Hematopoietic multipotent progenitor cell treated with erythropoietin and hydrocortisone succinate and interleukin-3 and kit ligand, for 17 days (in vitro differentiated cells): ENCODE data around the gene FOCAD.
"Not testable (repeated sequence)": the region's sequence is repeated elsewhere in the genome, so short reads cannot be mapped to it uniquely, and the experiment has no call there.

Experiments used
- DNase-seq: peaks from one replicate; pipeline ENCODE4 v3.0.0-alpha.2; 2015; ENCODE audit warnings: low spot score

FOCAD gene

DNA sequence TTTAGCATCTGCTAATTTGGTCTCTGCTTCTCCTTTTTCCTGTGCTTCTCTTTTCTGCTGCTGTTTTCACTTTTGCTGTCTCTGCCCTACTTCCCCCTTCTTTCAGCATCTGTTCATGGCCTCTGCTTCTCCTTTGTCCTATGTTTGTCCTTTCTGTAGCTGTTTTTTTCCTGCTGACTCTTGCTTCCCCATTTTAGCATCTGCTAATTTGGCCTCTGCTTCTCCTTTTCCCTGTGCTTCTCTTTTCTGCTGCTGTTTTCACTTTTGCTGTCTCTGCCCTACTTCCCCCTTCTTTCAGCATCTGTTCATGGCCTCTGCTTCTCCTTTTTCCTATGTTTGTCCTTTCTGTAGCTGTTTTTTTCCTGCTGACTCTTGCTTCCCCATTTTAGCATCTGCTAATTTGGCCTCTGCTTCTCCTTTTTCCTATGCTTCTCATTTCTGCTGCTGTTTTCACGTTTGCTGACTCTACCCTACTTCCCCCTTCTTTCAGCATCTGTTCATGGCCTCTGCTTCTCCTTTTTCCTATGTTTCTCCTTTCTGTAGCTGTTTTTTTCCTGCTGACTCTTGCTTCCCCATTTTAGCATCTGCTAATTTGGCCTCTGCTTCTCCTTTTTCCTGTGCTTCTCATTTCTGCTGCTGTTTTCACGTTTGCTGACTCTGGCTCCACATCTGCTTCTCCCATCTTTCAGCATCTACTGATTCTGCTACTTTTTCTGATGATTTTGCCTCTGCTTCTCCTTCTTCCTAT, 290.3 kb downstream of the FOCAD start:
- DNase-seq: not testable (repeated sequence)

DNA sequence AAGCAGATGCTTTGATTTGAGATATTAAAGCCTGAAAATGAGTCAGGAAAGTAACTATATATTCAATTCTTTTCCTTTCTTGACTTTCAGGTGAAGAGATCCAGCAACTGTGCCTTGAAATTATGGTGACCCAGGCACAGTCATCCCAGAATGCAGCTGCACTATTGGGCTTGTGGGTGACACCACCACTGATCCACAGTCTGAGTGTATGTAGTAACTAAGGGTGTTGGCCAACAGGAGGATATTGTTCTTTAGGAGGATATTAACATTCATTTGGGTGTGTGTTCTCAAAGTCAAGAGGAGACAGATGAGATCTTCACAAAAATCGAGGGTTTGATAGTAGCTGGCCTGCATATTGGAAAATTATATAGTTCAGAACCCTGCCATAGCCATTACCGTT, 294.2 kb downstream of the FOCAD start:
- no peak for DNase-seq

DNA sequence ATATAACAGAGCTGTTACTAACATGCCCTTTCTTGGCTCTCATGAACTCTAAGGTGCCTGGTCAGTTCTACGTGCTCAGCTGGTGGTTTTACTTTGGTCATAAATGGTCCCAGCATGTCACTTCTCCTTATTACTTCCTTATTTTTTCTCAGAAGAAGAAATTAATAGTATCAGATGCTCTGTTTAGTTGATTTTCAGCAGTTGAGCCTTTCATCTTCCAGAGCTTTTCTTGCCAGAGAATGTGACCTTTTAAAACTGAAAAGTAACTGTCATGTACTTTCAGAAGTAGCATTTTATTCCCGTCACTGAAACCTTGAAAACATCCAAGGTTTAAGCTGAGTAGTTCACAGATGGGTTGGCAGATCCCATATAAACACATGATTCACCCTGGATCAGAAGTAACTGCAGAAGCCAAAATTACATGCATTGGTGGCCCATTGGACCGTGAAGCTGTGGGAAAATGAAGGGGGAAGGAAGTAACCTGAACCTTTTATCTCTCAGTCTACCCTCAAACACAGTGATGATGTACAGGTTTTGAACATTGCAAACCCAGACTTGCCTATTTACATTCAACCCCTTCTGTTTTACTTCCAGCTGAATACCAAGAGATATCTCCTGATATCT, 296.9 kb downstream of the FOCAD start:
- DNase-seq: no peak

DNA sequence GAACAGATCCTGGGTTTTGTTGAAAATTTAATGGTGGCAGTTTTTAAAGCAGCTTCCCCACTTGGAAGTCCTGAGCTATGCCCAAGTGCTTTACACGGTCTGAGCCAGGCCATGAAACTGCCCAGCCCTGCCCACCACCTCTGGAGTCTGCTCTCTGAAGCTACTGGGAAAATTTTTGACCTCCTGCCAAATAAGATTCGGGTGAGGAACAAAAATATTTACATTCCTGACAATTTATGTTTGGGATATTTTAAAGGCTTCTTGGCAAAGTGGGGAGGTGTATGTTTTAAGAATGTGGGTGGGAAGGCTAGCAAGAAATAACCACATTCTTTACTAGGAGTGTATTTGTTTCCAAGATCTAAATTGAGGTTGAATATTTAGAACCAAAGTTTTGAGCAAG, 297.4 kb downstream of the FOCAD start:
- DNase-seq: no peak

DNA sequence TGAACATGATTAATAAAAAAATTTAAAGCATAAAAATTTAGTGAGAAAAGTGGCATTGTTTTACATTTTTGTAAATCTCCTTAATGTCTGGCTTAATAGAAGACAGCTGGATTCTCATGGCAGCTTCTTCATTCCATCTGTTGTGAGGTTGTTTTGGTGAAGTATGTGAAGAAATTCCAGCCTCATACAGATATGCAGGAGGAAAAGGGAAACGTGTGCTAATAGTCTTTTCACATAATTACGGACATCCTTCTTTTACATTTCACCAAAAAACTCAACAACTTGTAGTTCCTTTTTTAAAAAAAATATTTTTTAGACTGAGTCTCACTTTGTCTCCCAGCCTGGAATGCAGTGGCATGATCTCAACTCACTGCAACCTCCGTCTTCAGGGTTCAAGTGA, 300.4 kb downstream of the FOCAD start:
- DNase-seq: no peak

DNA sequence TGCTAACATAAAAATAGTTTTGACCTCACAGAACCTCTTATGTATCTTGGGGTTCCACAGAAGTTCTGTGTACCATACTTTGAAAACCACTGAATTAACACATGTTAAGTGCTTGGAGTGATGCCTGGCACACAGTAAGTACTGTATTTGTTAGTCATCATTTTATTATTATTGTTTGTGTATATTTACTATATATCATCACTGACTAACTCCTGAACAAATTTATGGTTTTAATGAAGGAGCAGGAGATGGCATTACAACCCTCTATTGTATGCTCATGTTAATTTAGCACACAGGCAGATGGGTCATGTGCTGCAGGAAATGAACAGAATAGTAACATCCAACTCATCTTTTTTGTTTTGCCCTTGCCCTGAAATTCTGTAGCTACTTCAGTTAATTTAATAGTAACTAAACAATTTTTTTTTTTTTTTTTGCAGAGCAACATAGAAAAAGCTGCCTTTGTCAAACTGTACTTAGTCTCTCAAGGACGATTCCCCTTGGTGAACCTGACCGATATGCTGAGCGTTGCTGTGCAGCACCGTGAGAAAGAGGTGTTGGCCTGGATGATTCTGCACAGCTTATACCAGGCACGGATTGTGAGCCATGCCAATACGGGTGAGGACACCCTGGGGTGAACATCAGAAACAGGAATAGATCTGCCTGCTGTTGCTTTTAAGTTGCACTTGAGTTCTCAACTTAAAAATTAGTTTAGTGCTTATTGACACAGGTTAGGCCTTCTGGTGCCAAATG, 302.0 kb downstream of the FOCAD start:
- DNase-seq: no peak

DNA sequence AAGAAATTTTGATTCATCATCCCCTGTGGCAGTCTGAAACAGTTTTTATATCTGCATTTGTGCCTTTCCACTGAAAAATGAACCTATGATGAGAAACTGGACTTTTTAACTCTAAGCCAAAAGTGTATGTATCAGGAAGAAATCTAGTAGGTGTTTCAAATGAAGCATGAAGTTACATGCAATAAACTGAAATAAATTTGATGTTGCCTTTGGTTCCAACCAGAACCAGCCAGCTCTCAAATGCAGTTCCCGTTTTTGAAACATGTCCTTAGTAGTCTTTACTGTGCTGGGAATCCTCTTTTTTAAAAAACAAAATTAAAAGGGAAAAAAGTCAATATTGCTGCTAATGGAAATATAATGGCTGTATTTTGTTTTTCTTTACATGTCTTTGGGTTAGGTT, 303.5 kb downstream of the FOCAD start:
- DNase-seq: no peak

DNA sequence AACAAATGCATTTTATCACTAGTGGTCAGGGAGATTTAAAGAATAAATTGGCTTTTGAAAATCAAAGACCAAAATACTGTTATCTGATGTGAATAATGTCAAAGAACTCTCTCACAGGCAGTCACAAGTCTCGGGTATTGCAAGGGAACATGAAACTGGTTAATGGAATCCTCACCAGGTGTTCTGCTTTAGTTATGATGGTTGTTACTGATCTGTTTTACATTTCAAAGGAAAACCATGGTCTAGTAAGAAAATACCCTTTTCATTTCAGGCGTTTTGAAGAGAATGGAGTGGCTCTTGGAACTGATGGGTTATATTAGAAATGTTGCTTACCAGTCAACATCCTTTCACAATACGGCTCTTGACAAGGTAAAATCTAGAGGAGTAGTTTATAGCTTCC, 304.0 kb downstream of the FOCAD start:
- no peak for DNase-seq

DNA sequence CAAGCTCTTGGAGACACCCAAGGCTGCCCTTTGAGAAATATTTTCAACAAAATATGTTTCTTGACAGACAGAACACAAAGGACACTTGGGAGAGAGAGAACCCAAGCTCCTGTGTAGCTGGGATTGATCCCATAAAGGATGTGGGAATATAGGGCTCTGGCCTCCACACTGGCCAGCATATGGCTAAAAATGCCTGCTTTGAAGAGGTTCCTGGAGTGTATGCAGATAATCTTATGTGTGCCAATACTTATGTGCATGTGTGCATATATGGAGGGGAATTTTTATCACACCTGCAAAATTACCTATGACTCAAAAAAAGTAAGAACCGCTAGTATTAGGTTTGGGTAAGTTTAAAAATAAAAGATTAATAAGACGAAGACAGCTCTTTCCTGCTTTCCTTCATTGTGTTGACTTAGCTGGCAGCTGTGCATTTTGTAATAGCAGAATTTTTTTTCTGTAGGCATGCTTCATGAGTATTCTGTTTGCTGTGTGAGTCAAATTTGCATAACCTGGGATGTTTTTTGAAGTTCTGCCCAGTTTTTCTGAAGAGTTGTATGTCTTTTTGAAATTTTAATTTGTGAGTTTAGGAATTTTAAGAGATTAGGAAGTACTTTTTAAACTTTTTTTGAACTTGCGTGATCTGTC, 304.7 kb downstream of the FOCAD start:
- DNase-seq: no peak

DNA sequence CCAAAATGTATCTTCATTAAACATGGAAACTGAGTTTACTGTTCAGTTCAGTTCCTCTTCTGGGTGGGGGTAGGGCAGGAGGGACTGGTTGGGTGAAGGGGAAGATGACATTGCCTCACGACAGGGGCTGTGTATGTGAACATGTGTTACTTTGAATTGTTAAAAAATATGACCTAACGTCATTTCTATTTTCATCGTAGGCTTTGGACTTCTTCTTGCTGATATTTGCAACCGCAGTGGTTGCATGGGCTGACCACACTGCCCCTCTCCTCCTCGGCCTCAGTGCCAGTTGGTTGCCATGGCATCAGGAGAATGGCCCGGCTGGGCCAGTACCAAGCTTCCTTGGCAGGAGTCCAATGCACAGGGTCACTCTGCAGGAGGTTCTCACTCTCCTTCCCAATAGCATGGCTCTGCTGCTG, 305.9 kb downstream of the FOCAD start:
- DNase-seq: no peak

DNA sequence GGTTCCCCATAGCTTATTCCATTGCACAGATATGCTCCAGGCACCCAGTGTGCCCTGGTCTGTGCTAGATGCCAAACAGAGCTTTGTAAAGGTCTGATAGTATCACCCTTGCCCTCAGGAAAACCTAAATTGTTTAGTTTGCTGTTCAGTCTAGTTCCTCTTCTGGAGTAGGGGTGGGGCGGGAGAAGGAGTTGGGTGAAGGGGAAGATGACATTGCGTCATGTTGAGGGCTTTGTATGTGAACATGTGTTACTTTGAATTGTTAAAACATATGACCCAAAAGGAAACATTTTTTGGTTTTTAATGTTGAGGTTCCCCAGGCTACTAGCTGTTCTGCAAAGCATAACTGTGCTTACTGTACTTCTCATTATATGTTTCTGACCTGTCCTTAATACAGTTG, 306.8 kb downstream of the FOCAD start:
- DNase-seq: no peak

DNA sequence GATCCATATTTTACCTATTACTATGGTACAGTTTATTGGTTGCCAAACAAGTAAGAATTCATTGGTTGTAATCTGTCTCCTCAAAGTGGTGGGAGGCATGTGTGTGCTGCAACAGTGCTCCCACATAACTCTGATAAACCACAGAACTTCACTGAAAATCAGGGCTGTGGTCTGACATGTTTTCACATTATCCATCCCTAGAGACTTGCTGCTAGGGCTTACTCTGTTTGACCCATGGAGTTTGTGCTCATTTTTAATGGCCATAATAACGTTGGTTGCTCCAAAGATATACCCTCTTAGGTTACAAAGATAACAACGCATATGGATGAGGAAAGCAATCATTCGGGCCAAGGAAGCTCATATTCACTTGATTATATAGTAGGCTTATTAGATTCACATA, 310.4 kb downstream of the FOCAD start:
- DNase-seq: no peak

DNA sequence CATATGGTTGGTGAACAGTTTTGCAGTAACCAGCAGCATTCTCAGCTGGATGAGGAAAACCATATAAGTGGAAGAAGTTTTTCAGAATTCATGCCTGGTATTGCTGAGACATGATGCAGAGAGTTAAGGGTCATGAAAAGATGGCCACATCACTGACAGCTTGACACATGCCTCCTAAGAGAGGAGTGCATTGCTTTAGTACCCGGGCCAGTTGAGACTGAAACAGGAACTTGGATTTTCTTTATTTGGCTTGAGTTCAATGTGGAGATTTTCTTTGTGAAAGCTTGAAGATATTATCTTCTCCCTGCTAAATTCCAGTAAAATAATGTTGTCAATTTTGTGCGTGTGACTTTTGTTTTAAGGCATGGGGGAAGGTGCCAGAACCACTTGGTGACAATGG, 311.6 kb downstream of the FOCAD start:
- no peak for DNase-seq

DNA sequence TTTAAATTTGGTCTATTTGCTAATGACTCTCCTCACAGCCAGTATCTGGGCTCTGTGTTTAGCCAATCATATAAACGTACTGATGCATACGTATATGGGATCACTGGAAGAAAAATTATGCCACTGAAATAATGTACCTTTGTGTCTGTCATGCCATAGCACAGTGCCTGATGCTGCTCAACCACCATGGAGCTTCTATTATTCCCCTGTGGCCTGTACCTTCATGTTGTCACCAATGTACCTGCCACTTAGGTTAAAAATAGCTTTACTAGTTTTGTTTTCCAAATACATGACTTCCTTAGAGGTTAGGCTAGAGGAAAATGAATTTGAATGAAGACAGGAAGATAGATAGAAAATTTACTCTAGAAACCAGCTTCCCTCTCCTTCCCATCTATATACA, 312.8 kb downstream of the FOCAD start:
- no peak for DNase-seq

DNA sequence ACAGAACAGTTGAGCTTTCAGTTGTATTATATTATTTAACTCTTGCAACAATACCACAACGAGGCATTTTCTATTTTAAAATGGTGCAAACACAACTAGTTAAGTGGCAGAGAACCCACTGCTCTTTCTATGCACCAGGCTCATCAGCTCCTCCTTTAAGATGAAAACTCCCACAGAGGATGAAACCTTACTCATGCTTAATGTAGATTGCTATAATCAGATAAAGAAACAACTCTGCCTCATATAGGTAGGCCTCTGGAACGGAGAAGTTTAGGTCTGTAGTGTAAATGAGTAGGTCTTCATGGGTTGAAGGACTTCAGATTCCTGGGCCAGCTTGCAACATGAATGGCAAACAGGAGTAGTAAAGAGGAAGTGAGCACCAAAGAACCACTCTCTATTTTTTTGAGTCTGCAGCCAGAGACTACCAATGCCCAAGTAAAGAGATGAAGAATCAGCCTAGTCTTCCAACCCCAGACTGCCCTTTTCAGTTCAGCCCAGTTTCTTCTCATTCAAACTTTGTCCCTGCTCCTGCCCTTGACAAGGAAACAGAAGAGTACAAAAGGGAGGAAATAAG, 313.5 kb downstream of the FOCAD start:
- DNase-seq: no peak

DNA sequence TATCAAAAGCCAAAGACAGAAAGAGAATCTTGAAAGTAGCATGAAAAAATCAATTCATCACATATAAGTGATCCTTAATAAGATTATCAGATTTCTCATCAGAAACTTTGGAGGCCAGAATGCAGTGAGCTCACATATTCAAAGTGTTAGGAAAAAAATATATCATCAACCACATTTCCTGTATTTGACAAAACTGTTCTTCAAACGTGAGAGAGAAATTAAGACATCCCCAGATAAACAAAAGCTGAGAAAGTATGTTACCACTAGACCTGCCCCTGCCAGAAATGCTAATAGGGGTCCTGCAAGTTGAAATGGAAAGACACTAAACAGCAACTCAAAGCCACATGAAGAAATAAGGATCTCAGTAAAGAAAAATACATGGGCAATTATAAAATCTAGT, 317.5 kb downstream of the FOCAD start:
- no peak for DNase-seq

DNA sequence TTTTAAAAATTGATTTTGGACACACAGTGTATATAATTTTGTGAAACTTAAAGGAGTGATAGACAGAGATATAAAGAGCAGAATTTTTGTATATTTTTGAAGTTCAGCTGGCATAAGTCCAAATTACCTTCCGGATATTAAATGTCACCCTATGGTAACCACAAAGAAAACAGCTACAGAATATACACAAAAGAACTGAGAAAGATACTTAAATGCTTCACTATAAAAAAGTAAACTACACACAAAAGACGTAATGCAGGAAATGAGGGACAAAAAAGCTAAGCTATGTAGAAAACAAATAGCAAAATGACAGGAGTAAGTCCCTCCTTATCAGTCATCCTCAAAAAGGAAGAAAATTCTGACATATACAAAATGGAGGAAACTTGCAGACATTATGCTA, 318.0 kb downstream of the FOCAD start:
- no peak for DNase-seq

DNA sequence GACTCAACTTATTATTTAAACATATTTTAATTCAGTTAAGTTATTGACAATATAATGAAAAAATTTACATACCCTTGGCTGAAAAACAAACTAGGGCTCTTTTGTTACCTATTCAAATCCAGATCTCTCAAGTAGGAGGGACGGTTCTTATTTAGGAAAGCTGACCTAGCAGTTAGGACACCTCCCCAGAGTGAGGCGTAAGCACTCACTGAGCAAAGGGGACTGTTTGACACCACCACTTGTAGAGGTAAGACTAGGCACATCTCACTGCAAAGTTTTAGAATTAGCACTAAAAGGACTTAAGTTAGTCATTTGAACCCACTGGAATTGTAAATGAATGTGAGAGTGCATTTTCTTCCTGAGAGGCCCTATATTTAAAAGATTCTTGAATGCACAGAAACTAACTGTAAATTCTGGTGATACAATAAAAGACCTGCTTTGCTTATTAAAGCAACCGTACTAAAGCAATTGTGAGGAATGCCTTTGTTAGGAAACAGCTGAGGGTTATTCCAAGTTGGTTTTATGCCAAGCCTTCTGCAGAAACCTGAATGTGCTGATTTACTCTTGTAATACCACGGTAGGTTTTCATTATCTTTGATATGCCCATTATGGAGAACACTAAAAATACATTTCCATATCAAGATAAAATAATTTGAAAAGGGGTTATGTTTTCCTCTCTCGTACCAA, 331.2 kb downstream of the FOCAD start:
- DNase-seq: no peak

DNA sequence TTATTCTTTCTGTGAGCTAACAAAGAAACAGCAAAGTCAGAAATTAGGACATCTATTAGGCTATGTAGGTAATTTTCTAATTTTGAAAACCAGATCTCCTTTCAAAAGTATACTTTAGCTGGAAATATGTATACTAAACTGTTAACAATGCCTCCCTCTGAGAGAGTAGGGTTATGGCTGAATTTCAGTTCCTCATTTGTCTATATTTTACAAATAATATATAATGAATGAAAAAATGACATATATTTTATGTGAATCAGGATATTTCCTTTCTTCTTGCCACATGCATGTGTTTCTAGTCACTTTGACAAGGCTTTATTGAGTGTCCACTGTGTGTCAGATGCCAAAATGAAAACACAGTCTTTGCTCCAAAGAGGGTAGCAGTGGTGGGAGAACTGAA, 331.9 kb downstream of the FOCAD start:
- no peak for DNase-seq

DNA sequence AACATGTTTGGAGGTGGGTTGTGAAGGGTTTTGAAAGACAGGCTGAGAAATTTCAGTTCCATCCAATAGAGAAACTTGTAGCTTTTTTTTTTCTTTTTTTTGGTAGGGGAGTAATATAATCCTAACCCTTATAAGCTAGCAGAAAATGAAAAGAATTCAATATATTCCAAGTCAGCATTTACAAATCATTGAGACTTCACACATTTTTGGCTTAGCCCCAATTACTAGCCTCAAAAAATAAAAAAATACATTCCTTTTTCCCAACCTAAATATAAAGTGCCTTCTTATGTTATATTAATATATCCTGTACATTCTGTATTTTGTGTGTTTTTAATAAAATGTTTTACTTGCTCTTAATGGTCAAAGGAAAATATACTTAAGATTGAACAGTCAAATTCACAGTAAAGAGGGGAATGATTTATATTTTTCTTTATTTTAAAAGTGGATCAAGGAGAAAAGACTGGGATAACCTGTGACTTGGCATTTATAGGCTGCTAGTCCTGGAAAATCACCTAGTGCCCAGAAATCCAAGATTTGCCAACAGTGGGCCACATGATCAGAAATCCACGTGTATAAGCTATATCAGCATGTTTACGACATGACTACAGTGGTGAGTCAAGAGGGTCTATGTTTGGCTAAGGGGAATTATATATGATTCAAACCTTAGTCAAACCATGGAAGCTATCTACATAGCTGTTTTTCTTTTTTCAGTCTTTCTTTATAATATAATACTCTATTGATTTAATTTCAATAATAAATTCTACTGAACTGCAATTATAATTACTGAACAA, 332.8 kb downstream of the FOCAD start:
- no peak for DNase-seq

DNA sequence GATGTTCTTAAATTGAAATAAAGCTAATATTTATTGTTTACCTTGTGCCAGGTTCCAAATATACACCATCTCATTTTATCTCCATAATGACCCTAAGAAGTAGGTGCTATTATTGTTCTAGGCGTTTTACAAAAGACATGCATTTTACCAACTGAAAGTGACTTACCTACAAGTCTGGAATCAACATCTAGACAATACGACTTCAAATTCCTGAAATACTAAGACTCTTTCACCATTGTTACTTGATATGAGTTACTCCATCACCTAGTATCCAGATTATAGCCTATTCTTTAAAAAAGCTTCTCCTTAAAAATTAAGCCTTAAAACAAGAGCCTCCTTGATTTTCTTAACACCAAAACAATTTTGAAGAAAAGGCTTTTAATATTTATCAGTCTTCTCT, 334.1 kb downstream of the FOCAD start:
- DNase-seq: no peak
